WTC11 (cell line): ENCODE measurements around the gene HMCN1. TPM values are rescaled to one million over a fixed set of nuclear protein-coding genes. Genes with fewer than 3 reads are reported as not detected.

Experiments used
- ATAC-seq: fragments of 200-7000 bp; cut with Tn5 transposase; 2 replicates; pipeline ENCODE4 v1.10.0; 2021; ENCODE audit warnings: mild to moderate bottlenecking, moderate library complexity
- CTCF ChIA-PET: fragments of 300-600 bp; sonication (Branson Sonifier 250); formaldehyde crosslinking; loops from one replicate; lab custom pipeline; 2021; ENCODE audit warnings: antibody characterized with exemption; lab: Charles Lee
- POLR2A ChIA-PET: fragments of 350-600 bp; sonication (Branson Sonifier 250); formaldehyde crosslinking; loops from one replicate; lab custom pipeline; 2021; ENCODE audit warnings: antibody characterized with exemption; lab: Charles Lee
- DNase-seq: peaks from one replicate; pipeline ENCODE4 v3.0.0; 2021; ENCODE audit warnings: low spot score
- H3K27ac Mint-ChIP-seq: 2 replicates; pipeline ENCODE4 v1.8.0; 2021; ENCODE audit warnings: mixed read lengths
- H3K27me3 Mint-ChIP-seq: 2 replicates; pipeline ENCODE4 v1.8.0; 2021; ENCODE audit warnings: low read depth, mild to moderate bottlenecking, moderate library complexity, mixed read lengths
- H3K36me3 Mint-ChIP-seq: 2 replicates; pipeline ENCODE4 v1.8.0; 2021; ENCODE audit warnings: mixed read lengths
- H3K4me1 Mint-ChIP-seq: 2 replicates; pipeline ENCODE4 v1.8.0; 2022; ENCODE audit warnings: mixed read lengths
- H3K4me3 Mint-ChIP-seq: 2 replicates; pipeline ENCODE4 v1.8.0; 2021; ENCODE audit warnings: mild to moderate bottlenecking, moderate library complexity, mixed read lengths
- H3K9me3 Mint-ChIP-seq: 2 replicates; pipeline ENCODE4 v1.8.0; 2021; ENCODE audit warnings: mixed read lengths
- ARID4B ChIP-seq: sonication (generic); formaldehyde crosslinking; IDR thresholded peaks from 2 replicates; pipeline ENCODE4 v1.8.0; 2023; ENCODE audit warnings: missing genetic modification reagents, mild to moderate bottlenecking, borderline replicate concordance
- ATF2 ChIP-seq: sonication (generic); formaldehyde crosslinking; IDR thresholded peaks from 2 replicates; pipeline ENCODE4 v1.8.1; 2022; ENCODE audit warnings: low read depth, missing genetic modification reagents, borderline replicate concordance
- ATF6 ChIP-seq: sonication (generic); formaldehyde crosslinking; IDR thresholded peaks from 2 replicates; pipeline ENCODE4 v1.8.1; 2023; ENCODE audit warnings: mild to moderate bottlenecking, missing genetic modification reagents
- CBFB ChIP-seq: sonication (generic); formaldehyde crosslinking; IDR thresholded peaks from 2 replicates; pipeline ENCODE4 v1.8.1; 2022; ENCODE audit warnings: mild to moderate bottlenecking, low read depth, missing genetic modification reagents
- CREM ChIP-seq: sonication (generic); formaldehyde crosslinking; IDR thresholded peaks from 2 replicates; pipeline ENCODE4 v1.8.1; 2022; ENCODE audit warnings: mild to moderate bottlenecking, missing genetic modification reagents, moderate library complexity
- FOXK1 ChIP-seq: sonication (generic); formaldehyde crosslinking; IDR thresholded peaks from 2 replicates; pipeline ENCODE4 v1.8.0; 2022; ENCODE audit warnings: mild to moderate bottlenecking, moderate library complexity, missing genetic modification reagents
- SMAD3 ChIP-seq: sonication (generic); formaldehyde crosslinking; IDR thresholded peaks from 2 replicates; pipeline ENCODE4 v1.8.0; 2022; ENCODE audit warnings: missing genetic modification reagents, mild to moderate bottlenecking, borderline replicate concordance
- TCF7 ChIP-seq: sonication (generic); formaldehyde crosslinking; IDR thresholded peaks from 2 replicates; pipeline ENCODE4 v1.8.0; 2022; ENCODE audit warnings: mild to moderate bottlenecking, low read depth, missing genetic modification reagents, moderate library complexity
- USF2 ChIP-seq: sonication (generic); formaldehyde crosslinking; IDR thresholded peaks from 2 replicates; pipeline ENCODE4 v1.8.1; 2023; ENCODE audit warnings: mild to moderate bottlenecking, missing genetic modification reagents, moderate library complexity
- ZNF416 ChIP-seq: fragments of 250-450 bp; sonication (Bioruptor Pico); IDR thresholded peaks from 2 replicates; pipeline ENCODE4 v1.9.0; 2021; ENCODE audit warnings: mild to moderate bottlenecking, inconsistent platforms
- ZNF532 ChIP-seq: fragments of 250-450 bp; sonication (Bioruptor Pico); IDR thresholded peaks from 2 replicates; pipeline ENCODE4 v1.9.0; 2021; ENCODE audit warnings: mild to moderate bottlenecking, borderline replicate concordance
- ZNF671 ChIP-seq: fragments of 250-450 bp; sonication (Bioruptor Pico); IDR thresholded peaks from 2 replicates; pipeline ENCODE4 v1.8.0; 2021; ENCODE audit warnings: mild to moderate bottlenecking
- total RNA-seq: library from RNA; stranded (reverse); gene quantifications from 3 replicates; pipeline ENCODE4 v1.2.3, GENCODE V29; 2021

HMCN1 gene
- total RNA-seq, 1 experiment from 2014 or later: 5.6 TPM

GRCh38 chr1:185695299-185695698 is 38.9 kb upstream of the HMCN1 start:
- no peak for ATAC-seq
- CTCF ChIA-PET: interaction anchor here (1.2 to 1.4 kb wide), 2 partner anchors 39 to 99 kb away, joined by 4 to 5 read pairs; partner anchors contain the start of gene HMCN1

More at GRCh38 chr1:185695299-185695698, 38.9 kb upstream of the HMCN1 start:
- peaks cover 21% of the 10 kb centered on the region for H3K27me3 Mint-ChIP-seq
- no peak overlapping the region for H3K4me3 Mint-ChIP-seq
- POLR2A ChIA-PET: no interaction called here
- no peak for DNase-seq
- no peak overlapping the region for H3K27ac Mint-ChIP-seq
- TF ChIP-seq ARID4B (CRISPR knock-in tag) (no peak), FOXK1 (CRISPR knock-in tag) (no peak), SMAD3 (CRISPR knock-in tag) (no peak), TCF7 (CRISPR knock-in tag) (no peak), CREM (no peak), CBFB (no peak), ATF6 (CRISPR knock-in tag) (no peak), ATF2 (CRISPR knock-in tag) (no peak), USF2 (no peak), ZNF416 (CRISPR knock-in tag) (no peak), ZNF671 (CRISPR knock-in tag) (no peak), ZNF532 (no peak)
- no peaks in the 10 kb centered on the region for H3K36me3 Mint-ChIP-seq
- peaks cover 20% of the 10 kb centered on the region for H3K4me1 Mint-ChIP-seq
- H3K9me3 Mint-ChIP-seq: no peaks in the 10 kb centered on the region
